A673 (cell line): ENCODE measurements around the gene APC2. TPM values are rescaled to one million over a fixed set of nuclear protein-coding genes. Genes with fewer than 3 reads are reported as not detected.

Source experiments
- BruUV-seq: library from RNA; stranded (reverse); fragments of 400-500 nt; replicated peaks from 2 replicates; lab custom pipeline; 2021; lab: Mats Ljungman, UMichigan
- CTCF ChIA-PET: fragments of 300-600 bp; sonication (Branson Sonifier 250); formaldehyde crosslinking; loops from one replicate; lab custom pipeline; 2022; ENCODE audit warnings: antibody characterized with exemption; lab: Charles Lee
- POLR2A ChIA-PET: fragments of 300-600 bp; sonication (Branson Sonifier 250); formaldehyde crosslinking; loops from one replicate; lab custom pipeline; 2022; ENCODE audit warnings: antibody characterized with exemption; ENCODE audit not compliant: low non-redundant PET; lab: Charles Lee
- DNase-seq: peaks from one replicate; pipeline ENCODE4 v3.0.0-alpha.2; 2015; ENCODE audit warnings: low spot score
- H3K27ac ChIP-seq: fragments of 200-600 bp; sonication (generic); 2 replicates; pipeline ENCODE4 v1.5.1; 2016; ENCODE audit warnings: mixed run types, low read depth, mild to moderate bottlenecking, mixed read lengths, antibody characterized with exemption, low read length; ENCODE audit not compliant: poor library complexity, severe bottlenecking
- H3K27me3 ChIP-seq: fragments of 200-600 bp; sonication (generic); replicated peaks from 2 replicates; pipeline ENCODE4 v1.6.1; 2017; ENCODE audit warnings: mixed run types, low read depth, mild to moderate bottlenecking, mixed read lengths, antibody characterized with exemption, low read length; ENCODE audit not compliant: insufficient read depth, poor library complexity
- H3K36me3 ChIP-seq: fragments of 200-600 bp; sonication (generic); 2 replicates; pipeline ENCODE4 v1.6.1; 2016; ENCODE audit warnings: mixed run types, mild to moderate bottlenecking, mixed read lengths, antibody characterized with exemption, low read length; ENCODE audit not compliant: insufficient read depth, poor library complexity, severe bottlenecking
- H3K4me1 ChIP-seq: fragments of 200-600 bp; sonication (generic); 2 replicates; pipeline ENCODE4 v1.6.1; 2017; ENCODE audit warnings: mixed run types, mild to moderate bottlenecking, mixed read lengths, antibody characterized with exemption, low read length; ENCODE audit not compliant: insufficient read depth, poor library complexity, severe bottlenecking
- H3K4me3 ChIP-seq: fragments of 200-600 bp; sonication (generic); 2 replicates; pipeline ENCODE4 v1.5.1; 2016; ENCODE audit warnings: low read depth, mixed run types, mild to moderate bottlenecking, mixed read lengths, low read length; ENCODE audit not compliant: poor library complexity, severe bottlenecking
- H3K9me3 ChIP-seq: fragments of 200-600 bp; sonication (generic); 2 replicates; pipeline ENCODE4 v1.6.1; 2016; ENCODE audit warnings: mixed run types, low read depth, mild to moderate bottlenecking, mixed read lengths, antibody characterized with exemption, low read length; ENCODE audit not compliant: poor library complexity, severe bottlenecking
- CTCF ChIP-seq: fragments of 300-800, 200-600 bp; sonication (generic); conservative IDR thresholded peaks from 2 replicates; pipeline ENCODE4 v1.5.1; 2017; ENCODE audit warnings: low read depth, mild to moderate bottlenecking, antibody characterized with exemption, low read length, moderate library complexity, mixed read lengths
- EZH2 ChIP-seq: fragments of 200-600 bp; sonication (generic); IDR thresholded peaks from 2 replicates; pipeline ENCODE4 v1.6.1; 2017; ENCODE audit warnings: borderline replicate concordance, low read depth, mild to moderate bottlenecking, mixed read lengths, antibody characterized with exemption, low read length; ENCODE audit not compliant: poor library complexity, severe bottlenecking
- intact Hi-C: fragments of 100-400 bp; cut with micrococcal nuclease; formaldehyde crosslinking; loops from one replicate; pipeline ENCODE4 v1.10.0; 2022; ENCODE audit not compliant: unreplicated experiment
- total RNA-seq: library from RNA; stranded (reverse); gene quantifications from 2 replicates; pipeline ENCODE4 v1.2.3, GENCODE V29; 2021

Gene APC2
- total RNA-seq, 1 experiment from 2014 or later, result 1.3 TPM

DNA sequence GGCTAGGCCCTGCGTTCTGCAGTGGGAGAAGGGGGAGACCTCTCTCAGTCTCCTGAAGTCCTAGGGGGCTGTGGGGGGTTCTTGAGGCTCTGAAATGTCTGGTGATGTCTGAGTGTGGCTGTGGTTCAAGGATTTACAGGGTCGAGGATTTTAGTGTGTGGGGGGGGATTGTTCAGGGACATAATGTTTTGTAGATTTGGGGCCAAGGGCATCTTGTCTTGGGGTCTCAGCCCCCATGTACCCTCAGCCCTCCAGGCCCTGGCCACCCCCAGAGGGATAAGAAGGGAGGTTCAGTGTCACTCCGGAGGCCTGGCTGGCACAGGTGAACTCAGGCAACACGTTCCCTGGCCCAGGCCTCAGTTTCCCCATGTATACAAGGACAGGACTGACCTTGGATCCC, 2.4 kb upstream of the APC2 start:
- no peak for TF ChIP-seq EZH2
- no peak for TF ChIP-seq CTCF
- H3K27me3 ChIP-seq, result peaks cover 43% of the 10 kb centered on the region
- CTCF ChIA-PET, result interaction anchor here (0.6 kb wide), 1 partner anchor 10 kb away, joined by 3 read pairs; no protein-coding TSS in a partner anchor
- no peak for DNase-seq
- no peak overlapping the region for H3K27ac ChIP-seq
- H3K4me1 ChIP-seq, result peaks cover 15% of the 10 kb centered on the region
- POLR2A ChIA-PET, result no interaction called here
- H3K9me3 ChIP-seq, result no peaks in the 10 kb centered on the region
- no peak overlapping the region for H3K4me3 ChIP-seq
- peaks cover 4% of the 10 kb centered on the region for H3K36me3 ChIP-seq
- no TSS peak for BruUV-seq
- intact Hi-C loops, result loop anchor here (10.0 kb wide), 1 partner anchor 173 kb away; the partner anchor contains the start of gene FAM174C

GRCh38 chr19:1447944-1448343, 2.0 kb upstream of the APC2 start:
- ChIA-PET CTCF (interaction anchor here (0.6 to 0.7 kb wide), 2 partner anchors 9 to 10 kb away, joined by 3 read pairs; no protein-coding TSS in a partner anchor), POLR2A (no interaction called here)
- H3K4me1 ChIP-seq, result peaks cover 15% of the 10 kb centered on the region
- no peaks in the 10 kb centered on the region for H3K36me3 ChIP-seq
- intact Hi-C loops, result loop anchor here (10.0 kb wide), 1 partner anchor 173 kb away; the partner anchor contains the start of gene FAM174C
- no peak overlapping the region for H3K27ac ChIP-seq
- BruUV-seq, result no TSS peak
- no peak overlapping the region for H3K4me3 ChIP-seq
- H3K27me3 ChIP-seq, result peaks cover 45% of the 10 kb centered on the region
- DNase-seq, result no peak
- H3K9me3 ChIP-seq, result no peaks in the 10 kb centered on the region
- TF ChIP-seq EZH2 (no peak), CTCF (no peak)

DNA sequence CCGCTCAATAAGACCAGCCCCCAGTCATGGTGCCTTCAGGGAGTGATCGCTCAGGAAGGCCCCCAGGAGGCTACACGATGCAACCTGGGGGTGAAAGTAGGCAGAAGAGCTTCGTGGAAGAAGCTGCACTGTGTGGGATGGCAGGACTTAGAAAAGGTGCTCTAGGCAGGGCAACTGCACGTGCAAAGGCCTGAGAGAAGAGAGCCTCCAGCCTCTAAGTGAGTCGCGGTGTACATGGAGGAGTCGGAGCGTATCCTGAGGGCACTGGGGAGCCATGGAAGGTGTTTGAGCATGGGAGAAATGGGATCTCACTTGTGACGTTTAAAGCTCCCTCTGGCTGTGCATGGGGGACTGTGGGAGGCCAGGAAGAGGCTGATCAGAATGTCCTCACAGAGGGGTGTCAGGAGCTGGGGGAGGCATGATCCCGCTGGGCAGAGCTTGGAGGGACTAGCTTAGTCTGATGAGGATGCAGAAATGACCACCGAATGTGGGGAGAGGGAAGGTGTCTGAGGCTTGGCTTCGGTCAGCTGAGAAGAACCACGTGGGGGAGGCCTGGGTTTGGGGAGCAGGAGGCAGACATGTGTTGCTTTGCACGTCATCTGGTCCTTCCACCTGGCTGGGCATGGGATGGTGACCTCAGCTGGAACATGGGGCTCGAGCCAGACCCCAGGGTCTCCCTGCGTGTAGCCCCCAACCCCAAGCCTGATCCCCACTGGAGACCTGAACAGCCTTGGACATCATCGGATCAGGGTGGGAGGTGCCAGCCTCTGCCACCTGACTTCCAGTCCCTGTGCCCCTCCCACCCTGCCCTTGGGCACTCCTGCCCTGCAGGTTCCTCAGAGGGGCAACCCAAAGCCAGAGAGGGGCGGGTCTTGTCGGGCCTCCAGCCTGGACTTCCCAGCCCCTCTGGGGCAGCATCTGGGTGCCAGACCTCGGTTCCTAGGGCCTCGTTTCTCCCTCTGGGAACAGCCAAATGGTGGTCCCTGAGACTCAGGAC, 1.1 kb downstream of the APC2 start:
- Histone ChIP-seq H3K4me3 (no peak overlapping the region), H3K36me3 (no peaks in the 10 kb centered on the region), H3K9me3 (no peaks in the 10 kb centered on the region), H3K4me1 (peaks cover 25% of the 10 kb centered on the region), H3K27me3 (peaks cover 45% of the 10 kb centered on the region), H3K27ac (no peak overlapping the region)
- intact Hi-C loops, result no loop called here
- CTCF ChIA-PET, result no interaction called here
- no TSS peak for BruUV-seq
- TF ChIP-seq EZH2 (no peak), CTCF (no peak)
- DNase-seq, result no peak
- POLR2A ChIA-PET, result interaction anchor here (0.6 kb wide), 1 partner anchor 40 kb away, joined by 13 read pairs; the partner anchor contains the start of gene REEP6
